ENCODE results near the gene PAPSS1. TPM values are rescaled to one million over a fixed set of nuclear protein-coding genes. Genes with fewer than 3 reads are reported as not detected.

Gene PAPSS1
- total RNA-seq, 1 experiment from 2014 or later, result 83.6 TPM

- H3T11ph ChIP-seq (ENCODE audit: low read length), result no peak overlapping the region
- Mint-ChIP-seq H3K27ac (no peak overlapping the region), H3K36me3 (ENCODE audit: insufficient read depth in 1 of 3, low read depth in 3 of 3) (peaks cover 7 to 20% (median 9%) of the 10 kb centered on the region in 3 experiments), H3K4me3 (no peak overlapping the region), H3K27me3 (ENCODE audit: low read depth) (no peaks in the 10 kb centered on the region), H3K9me3 (peaks cover 19% of the 10 kb centered on the region in 2 experiments), H3K4me1 (peaks cover 18% of the 10 kb centered on the region in 2 experiments)
- no peak overlapping the region for H4K8ac ChIP-seq (replicated peaks; ENCODE audit: insufficient read length, low read depth, low read length)
- H4K5ac ChIP-seq (ENCODE audit: insufficient read length, low read depth, low read length), result no peak overlapping the region
- H3K4me1 ChIP-seq (ENCODE audit: insufficient read depth, low read length), result peaks cover 5% of the 10 kb centered on the region; the same call in 1 of the 2 replicates
- H3K27me3 ChIP-seq (ENCODE audit: insufficient read depth, low read length), result no peaks in the 10 kb centered on the region
- no peaks in the 10 kb centered on the region for H3K79me1 ChIP-seq (ENCODE audit: insufficient read depth, low read depth, low read length, poor library complexity, severe bottlenecking)
- H3K23me2 ChIP-seq (ENCODE audit: insufficient read length, low read depth, low read length, poor library complexity, severe bottlenecking), result no peaks in the 10 kb centered on the region
- H3K18ac ChIP-seq (ENCODE audit: insufficient read length, low read depth, low read length), result no peak overlapping the region
- no peak overlapping the region for H3K14ac ChIP-seq (ENCODE audit: insufficient read depth, low read length)
- H2BK5ac ChIP-seq (ENCODE audit: insufficient read length, low read length), result no peak overlapping the region
- no peak overlapping the region for H3K27ac ChIP-seq (ENCODE audit: insufficient read length, low read depth, low read length)
- H2AK5ac ChIP-seq (ENCODE audit: insufficient read length, low read length), result no peak overlapping the region
- no peak overlapping the region for H2BK12ac ChIP-seq (ENCODE audit: insufficient read length, low read depth, low read length)
- H3K9ac ChIP-seq (ENCODE audit: extremely low read depth, insufficient read length, low read length), result no peak overlapping the region
- peak; percentile 44; the same call in 2 of the 3 replicates for TF ChIP-seq CTCF (conservative IDR thresholded peaks at IDR 0.05)
- no peak overlapping the region for H2BK15ac ChIP-seq (ENCODE audit: low read depth, low read length)
- no peak overlapping the region for H2BK20ac ChIP-seq (ENCODE audit: low read depth, low read length, poor library complexity, severe bottlenecking)
- no peaks in the 10 kb centered on the region for H3K9me3 ChIP-seq (ENCODE audit: control insufficient read depth, low read depth, low read length)
- no peak overlapping the region for H2BK120ac ChIP-seq (ENCODE audit: low read depth, low read length, poor library complexity, severe bottlenecking)
- H4K20me1 ChIP-seq (ENCODE audit: control insufficient read depth, insufficient read depth, insufficient read length), result no peaks in the 10 kb centered on the region
- no peak overlapping the region for H3K56ac ChIP-seq (ENCODE audit: insufficient read length, low read depth, low read length)
- H3K4ac ChIP-seq (ENCODE audit: low read depth, low read length), result no peak overlapping the region
- no peak overlapping the region for H4K91ac ChIP-seq (ENCODE audit: insufficient read length, low read depth, low read length)
- H3K79me2 ChIP-seq (ENCODE audit: insufficient read depth, low read length), result no peaks in the 10 kb centered on the region
- DNase-seq, result no peak
- no CpG with 5 or more reads among the region's 10 CpGs for WGBS (ENCODE audit: extremely low coverage, insufficient read length, low lambda C conversion rate)
- no peak overlapping the region for H3K4me2 ChIP-seq (ENCODE audit: insufficient read depth, insufficient read length, low read length)
- H2AFZ ChIP-seq (ENCODE audit: low read length), result no peak overlapping the region
- H3K23ac ChIP-seq (ENCODE audit: insufficient read length, low read depth, low read length), result no peak overlapping the region
Observed at GRCh38 chr4:107760281-107760947, 40.4 kb upstream of the PAPSS1 start.

Measured in H9 (cell line).